ENCODE measurements around the gene DES. TPM values are rescaled to one million over a fixed set of nuclear protein-coding genes. Genes with fewer than 3 reads are reported as not detected.

Gene DES
- total RNA-seq, 2 donors from 2014 or later: 1.1 to 3.5 TPM

GRCh38 chr2:219378163-219378851 lies 39.9 kb upstream of the DES start:
- no peak overlapping the region for H3K9ac ChIP-seq (ENCODE audit: extremely low read depth, low read length, poor library complexity, severe bottlenecking)
- H3K36me3 Mint-ChIP-seq (ENCODE audit: low read depth): peaks cover 44% of the 10 kb centered on the region
- no peak for TF ChIP-seq CTCF (conservative IDR thresholded peaks at IDR 0.05)
- H3K4me3 Mint-ChIP-seq: no peak overlapping the region
- no peaks in the 10 kb centered on the region for H3K9me3 Mint-ChIP-seq
- H3K36me3 ChIP-seq (ENCODE audit: control insufficient read depth, insufficient read depth, low read length): peaks cover 37% of the 10 kb centered on the region
- 89 to 94% methylated on average over 11 to 13 of the region's 13 CpGs for WGBS, 2 experiments (ENCODE audit: insufficient coverage in 1 of 2, insufficient read length in 1 of 2)
- no peaks in the 10 kb centered on the region for H3K27me3 Mint-ChIP-seq (ENCODE audit: insufficient read depth)
- no peaks in the 10 kb centered on the region for H3K9me3 ChIP-seq (ENCODE audit: control insufficient read depth, low read length)
- H3K4me1 Mint-ChIP-seq: no peaks in the 10 kb centered on the region
- H3K27ac Mint-ChIP-seq: no peak overlapping the region
- DNase-seq: no peak
- peak overlapping the region; percentile 49 for H3K27ac ChIP-seq (ENCODE audit: low read depth, low read length)
- no peaks in the 10 kb centered on the region for H3K27me3 ChIP-seq (ENCODE audit: control insufficient read depth, insufficient read depth, low read length, poor library complexity, severe bottlenecking)
- no peak overlapping the region for H3K4me3 ChIP-seq (ENCODE audit: low read length)
- H3K4me1 ChIP-seq (ENCODE audit: control insufficient read depth, insufficient read depth, low read length): no peaks in the 10 kb centered on the region

GRCh38 chr2:219380926-219381325 lies 37.3 kb upstream of the DES start:
- Mint-ChIP-seq H3K36me3 (ENCODE audit: low read depth) (peaks cover 42% of the 10 kb centered on the region), H3K27me3 (ENCODE audit: insufficient read depth) (no peaks in the 10 kb centered on the region), H3K4me3 (no peak overlapping the region), H3K4me1 (no peaks in the 10 kb centered on the region), H3K27ac (no peak overlapping the region), H3K9me3 (no peaks in the 10 kb centered on the region)
- Histone ChIP-seq H3K4me3 (ENCODE audit: low read length) (no peak overlapping the region), H3K9me3 (ENCODE audit: control insufficient read depth, low read length) (no peaks in the 10 kb centered on the region), H3K27me3 (ENCODE audit: control insufficient read depth, insufficient read depth, low read length, poor library complexity, severe bottlenecking) (no peaks in the 10 kb centered on the region), H3K9ac (ENCODE audit: extremely low read depth, low read length, poor library complexity, severe bottlenecking) (no peak overlapping the region), H3K27ac (ENCODE audit: low read depth, low read length) (no peak overlapping the region), H3K36me3 (ENCODE audit: control insufficient read depth, insufficient read depth, low read length) (peaks cover 39% of the 10 kb centered on the region), H3K4me1 (ENCODE audit: control insufficient read depth, insufficient read depth, low read length) (no peaks in the 10 kb centered on the region)
- TF ChIP-seq CTCF (conservative IDR thresholded peaks at IDR 0.05): peak; percentile 30
- no peak for DNase-seq

- Mint-ChIP-seq H3K27me3 (ENCODE audit: insufficient read depth) (no peaks in the 10 kb centered on the region), H3K4me1 (no peaks in the 10 kb centered on the region), H3K27ac (no peak overlapping the region), H3K36me3 (ENCODE audit: low read depth) (peaks cover 45% of the 10 kb centered on the region), H3K4me3 (no peak overlapping the region), H3K9me3 (no peaks in the 10 kb centered on the region)
- Histone ChIP-seq H3K27ac (ENCODE audit: low read depth, low read length) (no peak overlapping the region), H3K9me3 (ENCODE audit: control insufficient read depth, low read length) (no peaks in the 10 kb centered on the region), H3K36me3 (ENCODE audit: control insufficient read depth, insufficient read depth, low read length) (peaks cover 42% of the 10 kb centered on the region), H3K4me1 (ENCODE audit: control insufficient read depth, insufficient read depth, low read length) (no peaks in the 10 kb centered on the region), H3K27me3 (ENCODE audit: control insufficient read depth, insufficient read depth, low read length, poor library complexity, severe bottlenecking) (no peaks in the 10 kb centered on the region), H3K4me3 (ENCODE audit: low read length) (no peak overlapping the region), H3K9ac (ENCODE audit: extremely low read depth, low read length, poor library complexity, severe bottlenecking) (no peak overlapping the region)
- 92 to 100% methylated on average over 2 to 9 of the region's 9 CpGs for WGBS, 2 experiments (ENCODE audit: insufficient coverage in 1 of 2, insufficient read length in 1 of 2)
- no peak for TF ChIP-seq CTCF (conservative IDR thresholded peaks at IDR 0.05)
- DNase-seq: no peak
Measured at GRCh38 chr2:219381448-219381847, 36.7 kb upstream of the DES start.

Data from endodermal cell (in vitro differentiated cells).